AG04449 (cell line): Measurements from ENCODE around the gene IFRD2.
A peak's percentile ranks its signal among the peaks of the same experiment; 100 is the strongest.

Experiments used
- CTCF ChIA-PET: fragments of 350-600 bp; formaldehyde crosslinking; extraction: SDS; loops from one replicate; lab custom pipeline; 2021; ENCODE audit warnings: antibody characterized with exemption; lab: Yijun Ruan, JAX
- POLR2A ChIA-PET: fragments of 400-600, 350-600 bp; formaldehyde crosslinking; extraction: SDS; loops from one replicate; lab custom pipeline; 2020; ENCODE audit warnings: antibody characterized with exemption, inconsistent platforms; lab: Yijun Ruan, JAX
- DNase-seq: peaks from one replicate; pipeline ENCODE4 v3.0.0-alpha.2; 2010; ENCODE audit warnings: low read depth, low spot score
- H3K4me3 ChIP-seq: 2 replicates; pipeline ENCODE4 v1.5.1; 2011; ENCODE audit warnings: low read depth, mild to moderate bottlenecking, control low read depth, low read length
- TF ChIP-seq, protein P1 (sequence below): IDR thresholded peaks from one replicate; pipeline ENCODE4 v1.5.1; 2011; ENCODE audit warnings: mild to moderate bottlenecking, moderate library complexity, low read length, control low read depth, inconsistent platforms; ENCODE audit not compliant: insufficient read depth; ENCODE audit errors: missing control alignments

Gene IFRD2

DNA sequence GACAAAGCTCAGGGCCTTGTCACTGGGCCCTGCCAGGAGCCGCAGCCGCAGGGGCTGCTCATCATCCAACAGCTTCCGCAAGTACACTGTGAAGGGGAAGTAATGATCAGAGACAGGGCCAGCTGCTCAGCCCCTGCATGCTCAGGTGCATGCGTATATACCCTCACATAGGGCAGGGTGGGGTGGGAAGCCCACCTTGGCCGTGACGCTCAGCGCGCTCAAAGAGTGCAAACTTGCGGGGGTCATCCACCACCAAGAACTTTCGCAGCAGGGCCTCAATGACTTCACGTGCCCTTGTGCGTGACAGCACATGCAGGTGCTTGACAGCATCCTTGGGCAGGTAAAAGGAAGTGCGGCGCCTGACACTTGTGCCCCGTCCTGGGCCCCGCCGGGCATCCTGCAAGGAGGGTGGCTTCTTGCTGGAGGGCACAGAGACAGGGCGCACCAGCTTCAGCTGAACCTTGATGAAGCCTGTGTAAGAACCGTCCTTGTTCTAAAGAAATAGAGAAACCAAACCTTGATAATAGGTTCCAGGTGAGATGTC, 39.2 kb upstream of the IFRD2 start:
- ChIA-PET POLR2A (no interaction called here), CTCF (interaction anchor here (1.9 kb wide), 1 partner anchor 10 kb away, joined by 7 read pairs; the partner anchor contains the start of gene HYAL2)
- no peak overlapping the region for H3K4me3 ChIP-seq
- DNase-seq: no peak
- TF ChIP-seq, protein P1, sequence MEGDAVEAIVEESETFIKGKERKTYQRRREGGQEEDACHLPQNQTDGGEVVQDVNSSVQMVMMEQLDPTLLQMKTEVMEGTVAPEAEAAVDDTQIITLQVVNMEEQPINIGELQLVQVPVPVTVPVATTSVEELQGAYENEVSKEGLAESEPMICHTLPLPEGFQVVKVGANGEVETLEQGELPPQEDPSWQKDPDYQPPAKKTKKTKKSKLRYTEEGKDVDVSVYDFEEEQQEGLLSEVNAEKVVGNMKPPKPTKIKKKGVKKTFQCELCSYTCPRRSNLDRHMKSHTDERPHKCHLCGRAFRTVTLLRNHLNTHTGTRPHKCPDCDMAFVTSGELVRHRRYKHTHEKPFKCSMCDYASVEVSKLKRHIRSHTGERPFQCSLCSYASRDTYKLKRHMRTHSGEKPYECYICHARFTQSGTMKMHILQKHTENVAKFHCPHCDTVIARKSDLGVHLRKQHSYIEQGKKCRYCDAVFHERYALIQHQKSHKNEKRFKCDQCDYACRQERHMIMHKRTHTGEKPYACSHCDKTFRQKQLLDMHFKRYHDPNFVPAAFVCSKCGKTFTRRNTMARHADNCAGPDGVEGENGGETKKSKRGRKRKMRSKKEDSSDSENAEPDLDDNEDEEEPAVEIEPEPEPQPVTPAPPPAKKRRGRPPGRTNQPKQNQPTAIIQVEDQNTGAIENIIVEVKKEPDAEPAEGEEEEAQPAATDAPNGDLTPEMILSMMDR: no peak

DNA sequence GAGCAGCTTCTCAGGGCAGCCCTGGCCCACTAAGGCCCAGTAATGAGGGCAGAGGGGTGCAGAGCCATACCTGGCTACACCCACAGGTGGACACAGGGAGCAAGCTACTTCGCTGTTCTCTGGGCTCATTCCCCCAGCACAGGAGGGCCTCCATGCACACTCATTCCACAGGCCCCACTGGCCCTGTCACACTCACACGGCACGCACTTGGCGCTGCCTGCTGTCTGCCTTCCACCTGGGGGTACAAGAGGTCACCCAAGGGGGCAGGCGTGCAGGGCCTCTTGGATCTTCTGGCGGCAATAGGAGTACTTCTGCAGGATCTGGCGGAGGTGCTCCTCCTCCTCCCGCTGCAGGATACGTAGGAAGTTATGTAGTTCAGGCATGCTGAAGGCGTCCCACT, 38.1 kb upstream of the IFRD2 start:
- POLR2A ChIA-PET: no interaction called here
- CTCF ChIA-PET: interaction anchor here (1.9 kb wide), 1 partner anchor 9 kb away, joined by 7 read pairs; the partner anchor contains the start of gene HYAL2
- H3K4me3 ChIP-seq: no peak overlapping the region
- no peak for DNase-seq
- TF ChIP-seq, protein P1: no peak

DNA sequence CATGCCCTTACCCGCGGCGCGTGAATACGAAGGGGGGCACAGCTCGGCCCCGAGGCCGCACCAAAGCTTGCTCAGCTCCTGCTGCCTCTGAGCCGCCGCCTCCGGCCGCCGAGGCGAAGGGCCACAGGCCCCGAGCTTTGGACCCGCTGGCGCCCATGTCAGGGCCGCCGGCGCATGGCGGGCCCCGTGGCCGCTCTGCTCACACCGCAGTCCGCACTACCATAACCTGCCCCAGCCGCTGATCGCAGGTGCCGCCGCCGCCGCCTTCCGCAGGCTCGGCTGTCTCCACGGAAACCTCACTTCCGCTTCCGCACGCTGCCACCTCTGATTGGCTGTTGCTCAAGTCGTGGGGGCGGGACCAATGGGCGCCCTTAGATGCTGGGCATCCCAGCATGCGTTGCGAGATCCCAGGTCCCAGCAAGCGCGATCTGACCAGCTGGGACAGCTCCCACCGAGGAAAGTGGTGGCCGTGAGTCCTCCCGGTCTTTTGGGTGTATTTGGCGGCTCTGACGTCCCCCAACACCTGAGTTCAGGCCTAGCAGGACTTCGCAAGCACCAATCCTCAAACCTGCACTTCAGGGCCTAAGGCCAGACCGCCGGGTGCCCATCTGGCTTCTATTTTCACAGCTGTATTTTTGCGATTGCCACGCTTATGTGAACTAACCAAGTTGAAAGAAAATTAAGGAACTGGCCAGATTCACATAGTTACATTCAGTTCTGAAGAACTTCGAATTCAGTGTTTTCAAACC, 35.9 kb upstream of the IFRD2 start, which contains the start of gene TUSC2:
Gene TUSC2 (minus strand): TSS at position 281 of the 749 bp plus-strand sequence. CDS start 124 bp downstream, at position 157.
- TF ChIP-seq, protein P1: no peak
- ChIA-PET POLR2A (interaction anchor here (0.6 to 2.2 kb wide), 6 partner anchors 9 to 231 kb away, joined by 3 to 31 read pairs (median 4); partner anchors contain the start of gene IFRD2), CTCF (interaction anchor here (1.6 to 3.9 kb wide), 5 partner anchors 9 to 134 kb away, joined by 5 to 29 read pairs (median 7); no protein-coding TSS in a partner anchor)
- peak; percentile 64 for DNase-seq
- H3K4me3 ChIP-seq: peak within 1 kb of the TSS; percentile 83

DNA sequence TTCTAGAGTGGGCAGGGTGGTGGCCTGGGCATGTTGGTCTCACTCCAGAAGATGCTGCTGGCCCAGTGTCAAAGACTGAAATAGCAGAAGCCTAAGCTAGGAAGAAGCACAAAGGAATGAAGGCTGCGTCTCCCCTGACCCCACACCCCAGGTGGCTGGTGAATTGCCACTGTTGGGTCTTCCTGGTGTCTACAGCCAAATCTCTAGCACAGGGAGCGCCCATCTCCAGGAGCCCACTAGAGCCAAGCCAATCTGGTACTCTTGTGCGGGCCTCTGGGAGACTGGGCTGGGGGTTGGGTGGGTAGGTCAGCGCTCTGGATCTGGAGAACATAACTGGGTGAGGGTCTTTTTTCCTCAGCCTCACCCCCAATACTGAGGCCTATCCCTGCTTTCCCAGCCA, 34.9 kb upstream of the IFRD2 start:
- peak overlapping the region; percentile 83 for H3K4me3 ChIP-seq
- ChIA-PET POLR2A (interaction anchor here (0.6 to 2.2 kb wide), 4 partner anchors 9 to 63 kb away, joined by 3 to 31 read pairs (median 6); partner anchors contain the start of gene IFRD2), CTCF (interaction anchor here (0.8 to 3.9 kb wide), 6 partner anchors 10 to 133 kb away, joined by 3 to 29 read pairs (median 6); partner anchors contain the start of genes HYAL3 and NAA80)
- no peak for DNase-seq
- TF ChIP-seq, protein P1: no peak

DNA sequence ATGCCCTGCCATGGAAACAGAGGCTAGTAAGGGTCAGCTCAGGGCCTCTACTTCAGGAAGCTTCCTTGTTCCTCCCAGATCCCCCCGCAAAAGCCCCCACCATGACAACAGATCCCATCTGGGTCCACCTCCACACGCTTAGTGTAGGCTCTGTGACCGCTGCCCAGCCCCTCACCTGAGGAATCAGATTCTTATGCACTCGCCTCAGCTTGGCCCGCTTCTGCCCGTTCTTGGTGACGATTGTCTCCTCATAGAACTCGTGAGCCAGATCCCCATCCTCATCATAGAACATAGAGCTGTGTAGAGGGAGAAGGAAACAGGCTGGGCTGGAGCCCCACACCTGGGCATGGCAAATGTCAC, 33.9 kb upstream of the IFRD2 start:
- ChIA-PET CTCF (interaction anchor here (0.5 to 3.9 kb wide), 7 partner anchors 10 to 132 kb away, joined by 3 to 29 read pairs (median 4); partner anchors contain the start of genes HYAL3 and NAA80), POLR2A (no interaction called here)
- H3K4me3 ChIP-seq: no peak overlapping the region
- TF ChIP-seq, protein P1: no peak
- DNase-seq: no peak
